OCI-LY1 (cell line): ENCODE measurements around the gene ZNF614.
A peak's percentile ranks its signal among the peaks of the same experiment; 100 is the strongest.

Source experiments
- H2AFZ ChIP-seq: fragments of 200-600 bp; sonication (generic), shearing (Covaris generic); 2 replicates; pipeline ENCODE4 v1.6.0; 2014; ENCODE audit warnings: antibody characterized with exemption, mild to moderate bottlenecking, low read length
- H3F3A ChIP-seq: fragments of 200-600 bp; sonication (generic), shearing (Covaris generic); 2 replicates; pipeline ENCODE4 v1.6.0; 2014; ENCODE audit warnings: mild to moderate bottlenecking, antibody characterized with exemption, low read length, moderate library complexity; ENCODE audit not compliant: insufficient read depth
- H3K27ac ChIP-seq: fragments of 200-600 bp; sonication (generic); 2 replicates; pipeline ENCODE4 v1.5.1; 2014; ENCODE audit warnings: low read length, mixed run types, mild to moderate bottlenecking, low read depth; ENCODE audit not compliant: poor library complexity, severe bottlenecking
- H3K27me3 ChIP-seq: fragments of 200-600 bp; sonication (generic); 2 replicates; pipeline ENCODE4 v1.6.0; 2014; ENCODE audit warnings: antibody characterized with exemption, mild to moderate bottlenecking, low read length, moderate library complexity; ENCODE audit not compliant: insufficient read depth
- H3K36me3 ChIP-seq: fragments of 200-600 bp; sonication (generic); 2 replicates; pipeline ENCODE4 v1.6.1; 2014; ENCODE audit warnings: mild to moderate bottlenecking, antibody characterized with exemption, low read length, moderate library complexity, mixed read lengths; ENCODE audit not compliant: insufficient read depth
- H3K4me1 ChIP-seq: fragments of 200-600 bp; sonication (generic); 2 replicates; pipeline ENCODE4 v1.5.1; 2014; ENCODE audit warnings: mild to moderate bottlenecking, low read length, moderate library complexity; ENCODE audit not compliant: insufficient read depth, severe bottlenecking
- H3K4me2 ChIP-seq: fragments of 200-600 bp; sonication (generic), shearing (Covaris generic); 2 replicates; pipeline ENCODE4 v1.6.1; 2014; ENCODE audit warnings: low read length
- H3K4me3 ChIP-seq: fragments of 200-600 bp; sonication (generic); 2 replicates; pipeline ENCODE4 v1.5.1; 2014; ENCODE audit warnings: low read length, low read depth, mild to moderate bottlenecking, mixed read lengths; ENCODE audit not compliant: poor library complexity, severe bottlenecking
- H3K79me2 ChIP-seq: fragments of 200-600 bp; shearing (Covaris generic); 2 replicates; pipeline ENCODE4 v1.6.1; 2016; ENCODE audit warnings: mixed run types, low read length, mixed read lengths; ENCODE audit not compliant: insufficient read depth
- H3K9ac ChIP-seq: fragments of 200-600 bp; sonication (generic), shearing (Covaris generic); 2 replicates; pipeline ENCODE4 v1.6.1; 2014; ENCODE audit warnings: mild to moderate bottlenecking, low read length, mixed read lengths
- H3K9me2 ChIP-seq: fragments of 200-600 bp; sonication (generic), shearing (Covaris generic); 2 replicates; pipeline ENCODE4 v1.6.1; 2014; ENCODE audit warnings: low read depth, mild to moderate bottlenecking, low read length, mixed read lengths
- H3K9me3 ChIP-seq: fragments of 200-600 bp; shearing (Covaris generic); 2 replicates; pipeline ENCODE4 v1.6.1; 2014; ENCODE audit warnings: low read length, mixed read lengths
- H4K20me1 ChIP-seq: fragments of 200-600 bp; sonication (generic), shearing (Covaris generic); 2 replicates; pipeline ENCODE4 v1.6.0; 2016; ENCODE audit warnings: mild to moderate bottlenecking, low read length; ENCODE audit not compliant: insufficient read depth
- CTCF ChIP-seq: fragments of 200-600 bp; sonication (generic), shearing (Covaris generic); IDR thresholded peaks from 2 replicates; pipeline ENCODE4 v1.5.1; 2017; ENCODE audit warnings: mild to moderate bottlenecking, antibody characterized with exemption, low read length, moderate library complexity, mixed read lengths
- EZH2 ChIP-seq: fragments of 200-600 bp; sonication (generic), shearing (Covaris generic); IDR thresholded peaks from 2 replicates; pipeline ENCODE4 v1.8.0; 2017; ENCODE audit warnings: borderline replicate concordance, mixed run types, mild to moderate bottlenecking, antibody characterized with exemption, low read length, moderate library complexity, mixed read lengths

Gene ZNF614

GRCh38 chr19:52020506-52020905 lies 7.7 kb downstream of the ZNF614 start:
- H3K4me1 ChIP-seq: no peaks in the 10 kb centered on the region
- no peak overlapping the region for H3K9ac ChIP-seq
- no peak overlapping the region for H2AFZ ChIP-seq
- TF ChIP-seq CTCF (no peak), EZH2 (no peak)
- H3K9me3 ChIP-seq: peaks cover 57% of the 10 kb centered on the region
- no peaks in the 10 kb centered on the region for H4K20me1 ChIP-seq
- no peaks in the 10 kb centered on the region for H3K27me3 ChIP-seq
- no peak overlapping the region for H3K4me2 ChIP-seq
- H3K4me3 ChIP-seq: no peak overlapping the region
- H3K79me2 ChIP-seq: no peaks in the 10 kb centered on the region; the same call in 1 of the 2 replicates
- no peaks in the 10 kb centered on the region for H3F3A ChIP-seq
- no peak overlapping the region for H3K27ac ChIP-seq
- peaks cover 98% of the 10 kb centered on the region for H3K36me3 ChIP-seq
- no peaks in the 10 kb centered on the region for H3K9me2 ChIP-seq

GRCh38 chr19:52010674-52011073 lies 17.5 kb downstream of the ZNF614 start:
- H3K27ac ChIP-seq: no peak overlapping the region
- no peaks in the 10 kb centered on the region for H4K20me1 ChIP-seq
- no peaks in the 10 kb centered on the region for H3K9me2 ChIP-seq
- no peak overlapping the region for H3K9ac ChIP-seq
- peaks cover 8% of the 10 kb centered on the region for H3K4me1 ChIP-seq
- H3K79me2 ChIP-seq: no peaks in the 10 kb centered on the region
- H3K27me3 ChIP-seq: no peaks in the 10 kb centered on the region
- no peaks in the 10 kb centered on the region for H3F3A ChIP-seq
- no peak overlapping the region for H3K4me2 ChIP-seq
- H3K36me3 ChIP-seq: peaks cover 31% of the 10 kb centered on the region
- H3K4me3 ChIP-seq: no peak overlapping the region
- peaks cover 17% of the 10 kb centered on the region for H3K9me3 ChIP-seq
- TF ChIP-seq EZH2 (no peak), CTCF (no peak)
- H2AFZ ChIP-seq: no peak overlapping the region

- Histone ChIP-seq H3K4me1 (peaks cover 8% of the 10 kb centered on the region), H3K9me2 (no peaks in the 10 kb centered on the region), H3K4me2 (peak within 1 kb of the TSS; percentile 70), H3K9ac (peak within 1 kb of the TSS; percentile 75), H3K27me3 (no peaks in the 10 kb centered on the region), H2AFZ (peak within 1 kb of the TSS; percentile 57), H3K4me3 (peak within 1 kb of the TSS; percentile 80), H3K79me2 (no peaks in the 10 kb centered on the region), H3F3A (no peaks in the 10 kb centered on the region), H3K9me3 (peaks cover 15% of the 10 kb centered on the region), H4K20me1 (no peaks in the 10 kb centered on the region), H3K36me3 (peaks cover 18% of the 10 kb centered on the region), H3K27ac (peak within 1 kb of the TSS; percentile 61)
- TF ChIP-seq CTCF (no peak), EZH2 (no peak)
Observed at GRCh38 chr19:52007806-52008557, 20.2 kb downstream of the ZNF614 start, which contains the start of gene ZNF615. TSS of gene ZNF615 (minus strand) at chr19:52008211. CDS start at chr19:52003711, 4,500 bp downstream.
